ENCODE measurements around the gene ERCC3. TPM values are rescaled to one million over a fixed set of nuclear protein-coding genes. Genes with fewer than 3 reads are reported as not detected.

The ERCC3 gene
- total RNA-seq, result 10 to 100 TPM; 20.7 to 66.4 (median 36.0) TPM

DNA sequence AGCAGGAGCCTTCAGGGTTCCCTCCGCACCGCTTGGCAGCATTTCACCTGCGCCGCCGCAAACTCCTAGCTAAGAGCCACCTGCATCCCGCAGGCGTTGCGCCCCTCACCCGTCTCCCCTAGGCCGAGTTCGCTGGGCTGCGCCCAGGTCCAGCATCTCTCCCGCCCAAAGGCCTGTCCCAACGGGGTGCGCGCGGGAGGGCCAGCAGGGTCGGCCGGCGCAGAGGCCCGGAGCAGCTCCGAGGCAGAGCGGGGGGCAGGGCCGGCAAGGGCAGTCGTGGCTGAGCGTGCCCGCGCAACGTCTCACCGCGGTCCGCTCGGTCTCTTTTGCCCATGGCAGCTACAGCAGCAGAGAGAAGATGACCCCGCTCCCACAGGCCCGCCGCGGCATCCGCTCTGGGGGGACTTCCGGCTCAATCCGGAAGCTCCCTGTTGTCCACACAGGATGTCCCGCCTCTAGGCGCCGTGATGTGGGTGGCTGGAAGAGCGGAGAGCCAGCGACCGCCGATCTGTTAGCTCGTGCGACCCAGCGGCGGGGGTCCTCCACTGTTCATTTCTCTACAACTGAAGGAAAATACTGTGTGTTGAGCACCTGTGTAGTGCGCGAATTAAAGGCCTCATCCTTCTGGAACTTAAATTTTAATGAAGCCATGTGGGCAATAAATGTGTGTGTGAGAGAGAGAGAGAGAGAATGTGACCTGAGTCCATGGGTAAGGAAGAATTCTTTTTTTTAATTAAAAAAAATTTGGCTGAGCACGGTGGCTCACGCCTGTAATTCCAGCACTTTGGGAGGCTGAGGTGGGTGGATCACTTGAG lies at the start of gene ERCC3:
Gene ERCC3, minus strand, starts transcription at position 397 of the 815 bp plus-strand sequence. Its CDS starts 63 bp downstream, at position 334.
- 0 to 17% (median 3%) methylated on average over 1 to 12 of the region's 55 CpGs; no CpG with 5 or more reads in 3 of the 10 experiments for WGBS, 10 experiments
- ATAC-seq (replicated peaks in 6 of 8), result peak; percentile 96 to 99 (median 98)
- Histone ChIP-seq H3K4me1 (replicated peaks in 1 of 2) (peaks cover 4 to 14% of the 10 kb centered on the region in 2 donors), H3K27ac (peak within 1 kb of the TSS; percentile 79 to 87), H3K4me3 (peak within 1 kb of the TSS; percentile 70 to 97 (median 84))
- in situ Hi-C loops (cut with MboI; ENCODE audit: low pct_unique_long_range_greater_than_20kb in 2 of 9, low sequenced_read_pairs in 9 of 9, unreplicated experiment in 9 of 9), result no loop called here

DNA sequence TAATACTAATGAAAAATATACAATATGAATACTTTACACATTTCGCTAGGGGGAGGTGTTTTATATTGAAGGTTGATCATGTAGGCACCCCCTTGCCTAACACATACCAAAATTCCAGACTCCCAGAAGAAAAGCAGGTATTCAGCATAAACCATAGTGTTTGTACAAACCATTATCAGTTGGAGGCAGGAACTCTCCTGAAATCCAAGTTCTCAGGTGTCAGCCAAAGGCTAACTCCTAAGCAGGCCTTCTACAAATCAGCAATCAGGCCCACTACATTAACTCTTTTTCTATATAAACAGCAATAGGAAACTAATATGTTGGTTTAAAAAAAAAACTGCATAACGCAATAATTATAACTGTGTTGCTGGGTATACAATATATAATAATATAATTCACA lies 49.3 kb upstream of the ERCC3 start:
- H3K4me3 ChIP-seq, result no peak overlapping the region
- in situ Hi-C loops (cut with MboI; ENCODE audit: low pct_unique_long_range_greater_than_20kb in 2 of 9, low sequenced_read_pairs in 9 of 9, unreplicated experiment in 9 of 9), result loop anchor here in 1 of 9 experiments (25.0 kb wide), 1 partner anchor 144 kb away; no protein-coding TSS in a partner anchor
- H3K27ac ChIP-seq, result no peak overlapping the region
- WGBS, 10 experiments, result 78 to 100% (median 100%) methylated on average over 1 to 2 of the region's 2 CpGs; no CpG with 5 or more reads in 2 of the 10 experiments
- ATAC-seq (replicated peaks in 6 of 8), result no peak
- H3K4me1 ChIP-seq (replicated peaks in 1 of 2), result no peaks in the 10 kb centered on the region

DNA sequence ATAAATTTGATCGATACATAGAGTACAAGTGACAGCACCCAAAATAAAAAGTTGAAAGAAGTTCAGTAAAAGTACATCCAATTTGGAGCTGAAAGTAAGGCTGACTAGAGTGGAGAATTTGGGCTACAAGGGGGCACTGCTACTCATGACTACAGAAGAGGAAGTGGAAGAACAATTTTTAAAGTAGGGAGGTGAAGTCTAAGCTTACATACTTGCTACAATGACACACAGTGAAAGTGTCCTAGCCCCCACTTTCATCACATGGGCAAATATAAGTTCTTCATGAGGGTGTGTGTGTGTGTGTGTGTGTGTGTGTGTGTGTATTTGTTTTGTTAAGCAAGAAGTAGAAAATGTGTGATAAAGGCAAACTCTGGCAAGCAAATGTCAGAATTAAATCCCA lies 48.2 kb upstream of the ERCC3 start:
- Histone ChIP-seq H3K4me3 (no peak overlapping the region), H3K27ac (no peak overlapping the region), H3K4me1 (replicated peaks in 1 of 2) (no peaks in the 10 kb centered on the region)
- in situ Hi-C loops (cut with MboI; ENCODE audit: low pct_unique_long_range_greater_than_20kb in 2 of 9, low sequenced_read_pairs in 9 of 9, unreplicated experiment in 9 of 9), result loop anchor here in 1 of 9 experiments (25.0 kb wide), 1 partner anchor 145 kb away; no protein-coding TSS in a partner anchor
- ATAC-seq (replicated peaks in 6 of 8), result no peak
- WGBS, 10 experiments, result 67 to 100% (median 100%) methylated on average over 1 of the region's 1 CpG; no CpG with 5 or more reads in 2 of the 10 experiments

DNA sequence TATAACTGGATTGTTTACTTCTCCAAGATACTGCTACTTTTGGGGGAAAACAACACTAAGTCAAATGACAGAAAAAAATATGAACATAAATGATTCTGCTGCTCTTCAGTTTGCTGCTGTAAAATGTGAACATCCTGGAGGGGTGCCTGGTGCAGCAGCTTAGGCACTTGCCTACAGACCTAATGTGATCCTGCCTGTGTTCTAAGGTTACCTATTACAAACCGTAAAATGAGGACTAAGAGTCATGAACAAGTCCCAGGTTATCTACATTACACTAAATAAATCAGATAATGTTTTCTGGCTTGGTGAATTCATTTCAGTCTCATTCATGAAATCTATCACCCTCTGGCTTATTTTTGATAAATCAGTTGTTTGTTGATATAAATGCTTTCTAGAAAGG lies 38.4 kb upstream of the ERCC3 start:
- no peak overlapping the region for H3K27ac ChIP-seq
- no peak overlapping the region for H3K4me3 ChIP-seq
- no peak for ATAC-seq (replicated peaks in 6 of 8)
- no peaks in the 10 kb centered on the region for H3K4me1 ChIP-seq (replicated peaks in 1 of 2)
- 56 to 100% (median 100%) methylated on average over 1 of the region's 1 CpG; no CpG with 5 or more reads in 3 of the 10 experiments for WGBS, 10 experiments
- in situ Hi-C loops (cut with MboI; ENCODE audit: low pct_unique_long_range_greater_than_20kb in 2 of 9, low sequenced_read_pairs in 9 of 9, unreplicated experiment in 9 of 9), result loop anchor here in 1 of 9 experiments (25.0 kb wide), 1 partner anchor 155 kb away; no protein-coding TSS in a partner anchor

DNA sequence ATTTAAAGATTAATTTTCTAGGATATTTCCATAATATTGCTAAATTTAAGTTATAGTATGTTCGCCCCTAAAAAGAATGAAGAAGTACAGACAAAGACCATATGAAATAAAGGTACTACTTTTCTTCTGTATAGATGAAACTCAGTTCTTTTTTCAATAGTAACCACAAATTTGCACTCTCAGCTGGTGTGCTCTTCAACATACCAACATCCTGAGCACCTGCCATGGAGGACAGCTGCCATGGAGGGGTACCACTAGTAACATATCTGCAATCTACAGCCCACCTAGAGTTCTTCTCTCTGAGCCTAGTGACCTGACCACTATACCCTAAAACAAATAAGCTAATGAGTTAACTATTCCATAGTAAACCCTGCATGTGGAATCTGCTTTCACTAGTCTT lies 36.8 kb upstream of the ERCC3 start:
- ATAC-seq (replicated peaks in 6 of 8), result no peak

DNA sequence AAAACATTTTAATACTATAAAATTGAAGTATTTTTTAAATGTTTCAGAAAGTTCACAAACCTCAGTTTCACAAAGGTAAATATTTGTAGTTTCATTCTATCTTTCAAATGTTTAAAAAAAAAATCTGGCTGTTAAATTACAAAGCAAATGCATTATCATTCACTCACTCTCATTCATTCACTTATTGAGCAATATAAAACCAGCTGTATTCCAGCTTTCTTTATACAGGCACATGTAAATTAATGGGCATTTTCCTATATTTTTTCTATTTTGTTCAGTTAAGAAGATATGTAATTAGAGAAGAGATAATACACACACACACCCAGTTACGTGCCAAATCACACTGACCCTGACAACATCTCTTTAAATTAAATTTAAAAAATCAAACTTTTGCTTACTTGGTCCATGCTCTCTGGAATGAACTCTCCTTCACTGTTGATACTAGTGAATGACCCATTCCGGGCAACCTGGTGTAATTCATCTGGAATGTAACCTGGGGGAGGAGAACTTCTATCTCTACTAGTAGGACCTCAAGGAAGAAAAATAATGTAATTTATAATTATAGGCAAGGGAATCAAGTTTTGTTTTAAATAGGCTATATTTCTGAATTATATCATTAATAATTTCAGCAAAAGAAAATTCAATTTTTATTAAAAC lies 32.5 kb upstream of the ERCC3 start:
- WGBS, 10 experiments, result 66 to 100% (median 91%) methylated on average over 1 to 2 of the region's 2 CpGs
- in situ Hi-C loops (cut with MboI; ENCODE audit: low pct_unique_long_range_greater_than_20kb in 2 of 9, low sequenced_read_pairs in 9 of 9, unreplicated experiment in 9 of 9), result loop anchor here in 3 of 9 experiments (10.0 to 25.0 kb wide), 2 partner anchors 148 to 161 kb away; no protein-coding TSS in a partner anchor
- Histone ChIP-seq H3K4me1 (replicated peaks in 1 of 2) (no peaks in the 10 kb centered on the region), H3K4me3 (no peak overlapping the region), H3K27ac (no peak overlapping the region)
- ATAC-seq (replicated peaks in 6 of 8), result no peak

More for the DNA sequence above, 36.8 kb upstream of the ERCC3 start:
- WGBS, 10 experiments, result 80 to 100% (median 100%) methylated on average over 1 of the region's 1 CpG; no CpG with 5 or more reads in 3 of the 10 experiments
- H3K4me3 ChIP-seq, result no peak overlapping the region
- no peak overlapping the region for H3K27ac ChIP-seq
- no peaks in the 10 kb centered on the region for H3K4me1 ChIP-seq (replicated peaks in 1 of 2)
- in situ Hi-C loops (cut with MboI; ENCODE audit: low pct_unique_long_range_greater_than_20kb in 2 of 9, low sequenced_read_pairs in 9 of 9, unreplicated experiment in 9 of 9), result loop anchor here in 1 of 9 experiments (25.0 kb wide), 1 partner anchor 157 kb away; no protein-coding TSS in a partner anchor

- in situ Hi-C loops (cut with MboI; ENCODE audit: low pct_unique_long_range_greater_than_20kb in 2 of 9, low sequenced_read_pairs in 9 of 9, unreplicated experiment in 9 of 9), result loop anchor here in 5 of 9 experiments (10.0 to 25.0 kb wide), 2 partner anchors 150 to 163 kb away; no protein-coding TSS in a partner anchor
- Histone ChIP-seq H3K4me1 (replicated peaks in 1 of 2) (no peaks in the 10 kb centered on the region), H3K27ac (no peak overlapping the region), H3K4me3 (no peak overlapping the region)
- 11 to 100% (median 67%) methylated on average over 1 to 3 of the region's 3 CpGs; no CpG with 5 or more reads in 1 of the 10 experiments for WGBS, 10 experiments
- ATAC-seq (replicated peaks in 6 of 8), result peak in 3 of 8 experiments; percentile 49 to 64 (median 56)
These were observed 30.7 kb upstream of the ERCC3 start for GRCh38 chr2:127324635-127325034.

- Histone ChIP-seq H3K4me3 (no peak overlapping the region), H3K4me1 (replicated peaks in 1 of 2) (no peaks in the 10 kb centered on the region), H3K27ac (no peak overlapping the region)
- ATAC-seq (replicated peaks in 6 of 8), result peak in 1 of 8 experiments; percentile 59
- in situ Hi-C loops (cut with MboI; ENCODE audit: low pct_unique_long_range_greater_than_20kb in 2 of 9, low sequenced_read_pairs in 9 of 9, unreplicated experiment in 9 of 9), result loop anchor here in 4 of 9 experiments (10.0 to 25.0 kb wide), 2 partner anchors 153 to 166 kb away; no protein-coding TSS in a partner anchor
These were observed 27.4 kb upstream of the ERCC3 start for GRCh38 chr2:127321303-127321702.

- no peak for ATAC-seq (replicated peaks in 6 of 8)
- in situ Hi-C loops (cut with MboI; ENCODE audit: low pct_unique_long_range_greater_than_20kb in 2 of 9, low sequenced_read_pairs in 9 of 9, unreplicated experiment in 9 of 9), result loop anchor here in 4 of 9 experiments (10.0 to 25.0 kb wide), 2 partner anchors 154 to 167 kb away; no protein-coding TSS in a partner anchor
- 88 to 100% (median 100%) methylated on average over 1 of the region's 1 CpG; no CpG with 5 or more reads in 3 of the 10 experiments for WGBS, 10 experiments
These were observed 26.8 kb upstream of the ERCC3 start for GRCh38 chr2:127320586-127321275.

GRCh38 chr2:127320067-127320466 lies 26.1 kb upstream of the ERCC3 start:
- 33 to 100% (median 93%) methylated on average over 1 of the region's 1 CpG; no CpG with 5 or more reads in 2 of the 10 experiments for WGBS, 10 experiments
- ATAC-seq (replicated peaks in 6 of 8), result no peak
- Histone ChIP-seq H3K4me3 (no peak overlapping the region), H3K4me1 (replicated peaks in 1 of 2) (no peaks in the 10 kb centered on the region), H3K27ac (no peak overlapping the region)
- in situ Hi-C loops (cut with MboI; ENCODE audit: low pct_unique_long_range_greater_than_20kb in 2 of 9, low sequenced_read_pairs in 9 of 9, unreplicated experiment in 9 of 9), result loop anchor here in 4 of 9 experiments (10.0 to 25.0 kb wide), 2 partner anchors 155 to 167 kb away; no protein-coding TSS in a partner anchor

More at GRCh38 chr2:127320586-127321275, 26.8 kb upstream of the ERCC3 start:
- H3K27ac ChIP-seq, result no peak overlapping the region
- H3K4me1 ChIP-seq (replicated peaks in 1 of 2), result no peaks in the 10 kb centered on the region
- H3K4me3 ChIP-seq, result no peak overlapping the region

- no peaks in the 10 kb centered on the region for H3K4me1 ChIP-seq (replicated peaks in 1 of 2)
- no peak overlapping the region for H3K27ac ChIP-seq
- no peak overlapping the region for H3K4me3 ChIP-seq
- 74 to 100% (median 90%) methylated on average over 2 to 7 of the region's 7 CpGs for WGBS, 10 experiments
- in situ Hi-C loops (cut with MboI; ENCODE audit: low pct_unique_long_range_greater_than_20kb in 2 of 9, low sequenced_read_pairs in 9 of 9, unreplicated experiment in 9 of 9), result loop anchor here in 2 of 9 experiments (25.0 kb wide), 1 partner anchor 173 kb away; no protein-coding TSS in a partner anchor
- no peak for ATAC-seq (replicated peaks in 6 of 8)
These were observed 20.4 kb upstream of the ERCC3 start for GRCh38 chr2:127314193-127314988.

All from motor neuron (in vitro differentiated cells).